ENCODE measurements around the gene MYO1D.

The MYO1D gene

DNA sequence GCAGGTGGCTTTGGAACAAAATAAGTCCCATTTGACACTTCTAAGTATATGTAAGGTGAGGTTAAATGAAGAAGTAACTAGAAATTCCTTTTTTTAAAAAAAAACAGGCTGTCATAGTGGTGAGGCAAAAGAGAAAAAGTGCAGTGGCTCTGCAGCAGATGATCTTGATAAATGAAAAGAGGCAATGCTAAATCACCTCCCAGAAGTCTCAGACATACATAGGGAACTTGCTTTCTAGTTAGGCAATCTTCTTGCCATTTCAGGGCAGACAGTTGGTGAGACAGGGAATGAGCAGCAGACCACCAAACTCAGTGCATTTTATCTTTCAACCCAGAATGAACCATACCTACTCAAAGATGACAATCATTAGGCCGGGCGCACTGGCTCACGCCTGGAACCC, 90.8 kb downstream of the MYO1D start:
- TF ChIP-seq MAX (IDR thresholded peaks at IDR 0.05) = no peak
- TF ChIP-seq EGR1 (IDR thresholded peaks at IDR 0.05) = no peak
- TF ChIP-seq FOXM1 (IDR thresholded peaks at IDR 0.05; ENCODE audit: borderline replicate concordance, low read depth) = no peak
- TF ChIP-seq EP300 (IDR thresholded peaks at IDR 0.05; ENCODE audit: borderline replicate concordance) = no peak
- TF ChIP-seq CEBPB (IDR thresholded peaks at IDR 0.05) = no peak
- TF ChIP-seq RAD21 (IDR thresholded peaks at IDR 0.05; ENCODE audit: low read depth) = no peak
- TF ChIP-seq CREB1 (IDR thresholded peaks at IDR 0.05; ENCODE audit: low read depth) = no peak
- TF ChIP-seq, protein P1, sequence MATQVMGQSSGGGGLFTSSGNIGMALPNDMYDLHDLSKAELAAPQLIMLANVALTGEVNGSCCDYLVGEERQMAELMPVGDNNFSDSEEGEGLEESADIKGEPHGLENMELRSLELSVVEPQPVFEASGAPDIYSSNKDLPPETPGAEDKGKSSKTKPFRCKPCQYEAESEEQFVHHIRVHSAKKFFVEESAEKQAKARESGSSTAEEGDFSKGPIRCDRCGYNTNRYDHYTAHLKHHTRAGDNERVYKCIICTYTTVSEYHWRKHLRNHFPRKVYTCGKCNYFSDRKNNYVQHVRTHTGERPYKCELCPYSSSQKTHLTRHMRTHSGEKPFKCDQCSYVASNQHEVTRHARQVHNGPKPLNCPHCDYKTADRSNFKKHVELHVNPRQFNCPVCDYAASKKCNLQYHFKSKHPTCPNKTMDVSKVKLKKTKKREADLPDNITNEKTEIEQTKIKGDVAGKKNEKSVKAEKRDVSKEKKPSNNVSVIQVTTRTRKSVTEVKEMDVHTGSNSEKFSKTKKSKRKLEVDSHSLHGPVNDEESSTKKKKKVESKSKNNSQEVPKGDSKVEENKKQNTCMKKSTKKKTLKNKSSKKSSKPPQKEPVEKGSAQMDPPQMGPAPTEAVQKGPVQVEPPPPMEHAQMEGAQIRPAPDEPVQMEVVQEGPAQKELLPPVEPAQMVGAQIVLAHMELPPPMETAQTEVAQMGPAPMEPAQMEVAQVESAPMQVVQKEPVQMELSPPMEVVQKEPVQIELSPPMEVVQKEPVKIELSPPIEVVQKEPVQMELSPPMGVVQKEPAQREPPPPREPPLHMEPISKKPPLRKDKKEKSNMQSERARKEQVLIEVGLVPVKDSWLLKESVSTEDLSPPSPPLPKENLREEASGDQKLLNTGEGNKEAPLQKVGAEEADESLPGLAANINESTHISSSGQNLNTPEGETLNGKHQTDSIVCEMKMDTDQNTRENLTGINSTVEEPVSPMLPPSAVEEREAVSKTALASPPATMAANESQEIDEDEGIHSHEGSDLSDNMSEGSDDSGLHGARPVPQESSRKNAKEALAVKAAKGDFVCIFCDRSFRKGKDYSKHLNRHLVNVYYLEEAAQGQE (IDR thresholded peaks at IDR 0.05; ENCODE audit: low read depth) = no peak
- no peak for TF ChIP-seq TEAD4 (IDR thresholded peaks at IDR 0.05)
- TF ChIP-seq TCF12 (IDR thresholded peaks at IDR 0.05; ENCODE audit: low read depth) = no peak
- no peak for TF ChIP-seq YY1 (IDR thresholded peaks at IDR 0.05; ENCODE audit: low read depth)
- no peak for TF ChIP-seq ZBTB7A (IDR thresholded peaks at IDR 0.05; ENCODE audit: low read depth)
- no peak for TF ChIP-seq NFIC (IDR thresholded peaks at IDR 0.05)
- TF ChIP-seq, protein P2, sequence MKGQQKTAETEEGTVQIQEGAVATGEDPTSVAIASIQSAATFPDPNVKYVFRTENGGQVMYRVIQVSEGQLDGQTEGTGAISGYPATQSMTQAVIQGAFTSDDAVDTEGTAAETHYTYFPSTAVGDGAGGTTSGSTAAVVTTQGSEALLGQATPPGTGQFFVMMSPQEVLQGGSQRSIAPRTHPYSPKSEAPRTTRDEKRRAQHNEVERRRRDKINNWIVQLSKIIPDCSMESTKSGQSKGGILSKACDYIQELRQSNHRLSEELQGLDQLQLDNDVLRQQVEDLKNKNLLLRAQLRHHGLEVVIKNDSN (IDR thresholded peaks at IDR 0.05) = no peak
- TF ChIP-seq TAF1 (IDR thresholded peaks at IDR 0.05; ENCODE audit: low read depth) = no peak

GRCh38 chr17:32784113-32784512, 92.8 kb downstream of the MYO1D start:
- TF ChIP-seq MAX (IDR thresholded peaks at IDR 0.05) (no peak), EP300 (IDR thresholded peaks at IDR 0.05; ENCODE audit: borderline replicate concordance) (no peak), FOXM1 (IDR thresholded peaks at IDR 0.05; ENCODE audit: borderline replicate concordance, low read depth) (no peak), ZBTB7A (IDR thresholded peaks at IDR 0.05; ENCODE audit: low read depth) (no peak), TCF12 (IDR thresholded peaks at IDR 0.05; ENCODE audit: low read depth) (no peak), TEAD4 (IDR thresholded peaks at IDR 0.05) (no peak), CEBPB (IDR thresholded peaks at IDR 0.05) (no peak), RAD21 (IDR thresholded peaks at IDR 0.05; ENCODE audit: low read depth) (no peak), TAF1 (IDR thresholded peaks at IDR 0.05; ENCODE audit: low read depth) (no peak), CREB1 (IDR thresholded peaks at IDR 0.05; ENCODE audit: low read depth) (no peak), EGR1 (IDR thresholded peaks at IDR 0.05) (no peak), NFIC (IDR thresholded peaks at IDR 0.05) (no peak)
- TF ChIP-seq, protein P1 (IDR thresholded peaks at IDR 0.05; ENCODE audit: low read depth) = no peak
- TF ChIP-seq, protein P2 (IDR thresholded peaks at IDR 0.05) = no peak

- TF ChIP-seq RAD21 (IDR thresholded peaks at IDR 0.05; ENCODE audit: low read depth) = peak; percentile 88
- TF ChIP-seq EGR1 (IDR thresholded peaks at IDR 0.05) = no peak
Observed at GRCh38 chr17:32783602-32784001, 93.3 kb downstream of the MYO1D start.

DNA sequence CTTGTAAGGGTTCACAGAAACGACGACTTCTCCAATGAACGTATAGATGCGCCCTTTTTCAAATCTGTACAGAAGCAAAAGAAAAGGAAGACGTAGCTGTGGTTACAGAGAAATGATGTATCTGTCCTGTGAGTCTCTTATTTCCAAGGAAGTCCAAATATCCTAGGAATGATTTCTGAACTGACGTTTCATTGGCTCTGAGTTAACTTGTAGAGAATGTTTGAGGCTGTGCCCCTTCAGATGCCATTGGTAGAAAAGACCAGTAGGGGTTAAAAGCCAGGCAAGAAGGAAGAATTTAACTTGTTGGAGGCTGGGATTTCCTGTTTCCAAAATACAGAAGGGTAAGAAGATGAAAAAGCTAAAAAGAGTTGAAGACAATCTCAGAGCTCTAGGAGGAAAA, 96.2 kb downstream of the MYO1D start:
- TF ChIP-seq, protein P1 (IDR thresholded peaks at IDR 0.05; ENCODE audit: low read depth) = no peak
- TF ChIP-seq TEAD4 (IDR thresholded peaks at IDR 0.05) = no peak
- no peak for TF ChIP-seq EP300 (IDR thresholded peaks at IDR 0.05; ENCODE audit: borderline replicate concordance)
- TF ChIP-seq CEBPB (IDR thresholded peaks at IDR 0.05) = no peak
- no peak for TF ChIP-seq NFIC (IDR thresholded peaks at IDR 0.05)
- TF ChIP-seq EGR1 (IDR thresholded peaks at IDR 0.05) = no peak
- no peak for TF ChIP-seq CREB1 (IDR thresholded peaks at IDR 0.05; ENCODE audit: low read depth)
- TF ChIP-seq, protein P2 (IDR thresholded peaks at IDR 0.05) = no peak
- no peak for TF ChIP-seq RAD21 (IDR thresholded peaks at IDR 0.05; ENCODE audit: low read depth)
- TF ChIP-seq YY1 (IDR thresholded peaks at IDR 0.05; ENCODE audit: low read depth) = no peak
- TF ChIP-seq TAF1 (IDR thresholded peaks at IDR 0.05; ENCODE audit: low read depth) = no peak
- no peak for TF ChIP-seq MAX (IDR thresholded peaks at IDR 0.05)
- no peak for TF ChIP-seq ZBTB7A (IDR thresholded peaks at IDR 0.05; ENCODE audit: low read depth)
- no peak for TF ChIP-seq TCF12 (IDR thresholded peaks at IDR 0.05; ENCODE audit: low read depth)
- TF ChIP-seq FOXM1 (IDR thresholded peaks at IDR 0.05; ENCODE audit: borderline replicate concordance, low read depth) = no peak

All from Ishikawa (cell line).